ENCODE data around the gene MRPS34. TPM values are rescaled to one million over a fixed set of nuclear protein-coding genes. Genes with fewer than 3 reads are reported as not detected.

MRPS34 gene
- polyA plus RNA-seq, 1 donor (not counting 4 experiments of a cell fraction or from before 2014, with no cell fraction given), result 74.3 TPM

- Histone ChIP-seq H3K27ac (ENCODE audit: control insufficient read depth, insufficient read depth, low read length) (no peak overlapping the region), H4K20me1 (ENCODE audit: control insufficient read depth, extremely low read depth, insufficient read depth, low read length) (no peaks in the 10 kb centered on the region), H3K9ac (ENCODE audit: control insufficient read depth, extremely low read depth, insufficient read depth, low read length) (no peak overlapping the region), H3K79me2 (ENCODE audit: control insufficient read depth, insufficient read depth, low read length) (no peaks in the 10 kb centered on the region), H3K4me1 (ENCODE audit: control insufficient read depth, extremely low read depth, insufficient read depth, low read length) (no peaks in the 10 kb centered on the region), H3K36me3 (ENCODE audit: control insufficient read depth in 2 of 2, extremely low read depth in 1 of 2, insufficient read depth in 2 of 2, low read length in 2 of 2) (peaks cover 0 to 14% of the 10 kb centered on the region in 2 experiments), H3K27me3 (ENCODE audit: control insufficient read depth, extremely low read depth, insufficient read depth, low read length) (no peaks in the 10 kb centered on the region), H3K9me1 (ENCODE audit: control insufficient read depth, extremely low read depth, insufficient read depth, low read length) (no peaks in the 10 kb centered on the region), H2AFZ (ENCODE audit: control insufficient read depth, low read length) (no peak overlapping the region), H3K4me3 (ENCODE audit: control insufficient read depth in 2 of 3, extremely low read depth in 1 of 3, insufficient read depth in 2 of 3, low read depth in 1 of 3, low read length in 3 of 3) (no peak overlapping the region), H3K4me2 (ENCODE audit: control insufficient read depth, extremely low read depth, insufficient read depth, low read depth, low read length) (no peak overlapping the region), H3K9me3 (ENCODE audit: control insufficient read depth, low read depth, low read length) (no peaks in the 10 kb centered on the region)
- FAIRE-seq (no peak), DNase-seq (ENCODE audit: low read depth, low spot score) (no peak)
- no peak for TF ChIP-seq CTCF (optimal IDR thresholded peaks at IDR 0.05 in 1 of 3, IDR thresholded peaks at IDR 0.05 in 1 of 3, conservative IDR thresholded peaks at IDR 0.05 in 1 of 3; ENCODE audit: extremely low read depth in 1 of 3, insufficient read depth in 2 of 3, low read length in 3 of 3)
- TF ChIP-seq EZH2 (IDR thresholded peaks at IDR 0.05; ENCODE audit: low read length), result no peak
- dilution Hi-C loops (cut with MboI; ENCODE audit: extremely low pct_ligation_motif_present, low sequenced_read_pairs), result no loop called here
Observed at GRCh38 chr16:1818204-1818872, 45.4 kb upstream of the MRPS34 start.

- FAIRE-seq, result no peak
- dilution Hi-C loops (cut with MboI; ENCODE audit: extremely low pct_ligation_motif_present, low sequenced_read_pairs), result no loop called here
- Histone ChIP-seq H3K9me1 (ENCODE audit: control insufficient read depth, extremely low read depth, insufficient read depth, low read length) (no peaks in the 10 kb centered on the region), H3K79me2 (ENCODE audit: control insufficient read depth, insufficient read depth, low read length) (no peaks in the 10 kb centered on the region), H3K27me3 (ENCODE audit: control insufficient read depth, extremely low read depth, insufficient read depth, low read length) (no peaks in the 10 kb centered on the region), H3K9ac (ENCODE audit: control insufficient read depth, extremely low read depth, insufficient read depth, low read length) (no peak overlapping the region), H4K20me1 (ENCODE audit: control insufficient read depth, extremely low read depth, insufficient read depth, low read length) (no peaks in the 10 kb centered on the region), H3K9me3 (ENCODE audit: control insufficient read depth, low read depth, low read length) (no peaks in the 10 kb centered on the region), H3K36me3 (ENCODE audit: control insufficient read depth in 2 of 2, extremely low read depth in 1 of 2, insufficient read depth in 2 of 2, low read length in 2 of 2) (peaks cover 0 to 14% of the 10 kb centered on the region in 2 experiments), H3K4me1 (ENCODE audit: control insufficient read depth, extremely low read depth, insufficient read depth, low read length) (no peaks in the 10 kb centered on the region), H3K27ac (ENCODE audit: control insufficient read depth, insufficient read depth, low read length) (no peak overlapping the region), H2AFZ (ENCODE audit: control insufficient read depth, low read length) (no peak overlapping the region), H3K4me2 (ENCODE audit: control insufficient read depth, extremely low read depth, insufficient read depth, low read depth, low read length) (no peak overlapping the region), H3K4me3 (ENCODE audit: control insufficient read depth in 2 of 3, extremely low read depth in 1 of 3, insufficient read depth in 2 of 3, low read depth in 1 of 3, low read length in 3 of 3) (no peak overlapping the region)
- TF ChIP-seq EZH2 (IDR thresholded peaks at IDR 0.05; ENCODE audit: low read length) (no peak), CTCF (optimal IDR thresholded peaks at IDR 0.05 in 1 of 3, IDR thresholded peaks at IDR 0.05 in 1 of 3, conservative IDR thresholded peaks at IDR 0.05 in 1 of 3; ENCODE audit: extremely low read depth in 1 of 3, insufficient read depth in 2 of 3, low read length in 3 of 3) (no peak)
- DNase-seq (ENCODE audit: low read depth, low spot score), result no peak
Observed at GRCh38 chr16:1817716-1818115, 44.8 kb upstream of the MRPS34 start.

Measured in keratinocyte (primary cell).